ENCODE results near the gene GPR179. TPM values are rescaled to one million over a fixed set of nuclear protein-coding genes. Genes with fewer than 3 reads are reported as not detected.

Gene GPR179
- total RNA-seq, 1 donor from 2014 or later, result 0.41 TPM

DNA sequence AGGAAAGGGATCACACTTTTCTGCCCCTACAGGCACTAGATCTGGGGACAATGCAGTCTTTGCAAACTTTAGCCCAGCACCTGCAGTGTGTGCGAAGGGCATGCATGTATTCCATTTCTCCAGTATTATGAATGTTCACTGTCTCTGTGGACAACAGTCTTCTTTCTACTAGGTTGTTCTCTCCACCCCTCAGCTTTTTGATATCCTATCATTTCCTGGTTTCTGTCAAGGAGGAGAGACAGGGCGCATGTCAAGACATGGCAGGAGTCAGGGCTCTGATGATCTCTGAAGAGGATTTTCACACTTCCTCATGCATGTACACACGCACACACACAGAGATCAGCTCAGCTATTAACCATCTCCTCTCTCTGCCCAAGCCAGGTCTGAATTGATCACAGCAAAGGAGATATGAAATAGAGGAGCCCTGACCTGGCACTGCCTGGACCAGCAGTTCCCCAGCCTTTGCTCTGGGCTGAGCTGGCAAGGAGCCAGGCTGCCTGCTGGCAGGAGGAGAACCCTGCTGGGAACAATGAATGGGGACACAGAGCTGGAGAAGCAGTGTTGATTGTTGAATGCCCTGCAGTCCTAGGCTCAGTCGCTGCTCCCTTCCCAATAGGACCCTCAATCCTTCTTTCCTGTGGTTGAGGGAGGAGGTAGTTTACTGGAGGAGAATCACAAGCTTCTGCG, 2.6 kb downstream of the GPR179 start:
- H3K4me3 Mint-ChIP-seq (ENCODE audit: low read depth), result no peak overlapping the region
- no peak overlapping the region for H3K27ac Mint-ChIP-seq
- H3K36me3 Mint-ChIP-seq (ENCODE audit: insufficient read depth), result no peaks in the 10 kb centered on the region

DNA sequence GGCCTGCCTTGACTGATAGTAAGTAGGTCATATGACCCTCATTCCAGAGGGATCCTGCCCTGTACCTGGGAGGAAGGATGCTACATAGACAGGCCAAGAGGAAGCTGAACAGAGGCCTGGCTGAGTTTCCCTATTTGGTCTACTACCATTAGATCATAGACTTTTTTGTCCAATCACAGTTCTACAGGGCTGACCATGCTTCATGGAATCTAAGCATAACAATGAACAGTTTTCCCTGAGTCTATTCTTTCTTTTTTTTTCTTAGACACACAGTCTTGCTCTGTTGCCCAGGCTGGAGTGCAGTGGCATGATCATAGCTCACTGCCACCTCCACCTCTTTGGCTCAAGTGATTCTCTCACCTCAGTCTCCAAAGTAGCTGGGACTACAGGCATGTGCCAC, 3.9 kb downstream of the GPR179 start:
- Mint-ChIP-seq H3K36me3 (ENCODE audit: insufficient read depth) (no peaks in the 10 kb centered on the region), H3K9me3 (ENCODE audit: low read depth) (no peaks in the 10 kb centered on the region), H3K27me3 (peaks cover 21% of the 10 kb centered on the region), H3K4me3 (ENCODE audit: low read depth) (no peak overlapping the region), H3K4me1 (ENCODE audit: low read depth) (no peaks in the 10 kb centered on the region), H3K27ac (no peak overlapping the region)
- TF ChIP-seq, protein P1, sequence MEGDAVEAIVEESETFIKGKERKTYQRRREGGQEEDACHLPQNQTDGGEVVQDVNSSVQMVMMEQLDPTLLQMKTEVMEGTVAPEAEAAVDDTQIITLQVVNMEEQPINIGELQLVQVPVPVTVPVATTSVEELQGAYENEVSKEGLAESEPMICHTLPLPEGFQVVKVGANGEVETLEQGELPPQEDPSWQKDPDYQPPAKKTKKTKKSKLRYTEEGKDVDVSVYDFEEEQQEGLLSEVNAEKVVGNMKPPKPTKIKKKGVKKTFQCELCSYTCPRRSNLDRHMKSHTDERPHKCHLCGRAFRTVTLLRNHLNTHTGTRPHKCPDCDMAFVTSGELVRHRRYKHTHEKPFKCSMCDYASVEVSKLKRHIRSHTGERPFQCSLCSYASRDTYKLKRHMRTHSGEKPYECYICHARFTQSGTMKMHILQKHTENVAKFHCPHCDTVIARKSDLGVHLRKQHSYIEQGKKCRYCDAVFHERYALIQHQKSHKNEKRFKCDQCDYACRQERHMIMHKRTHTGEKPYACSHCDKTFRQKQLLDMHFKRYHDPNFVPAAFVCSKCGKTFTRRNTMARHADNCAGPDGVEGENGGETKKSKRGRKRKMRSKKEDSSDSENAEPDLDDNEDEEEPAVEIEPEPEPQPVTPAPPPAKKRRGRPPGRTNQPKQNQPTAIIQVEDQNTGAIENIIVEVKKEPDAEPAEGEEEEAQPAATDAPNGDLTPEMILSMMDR (IDR thresholded peaks at IDR 0.05; ENCODE audit: unreplicated experiment), result no peak
- no peak for DNase-seq (ENCODE audit: low spot score, unreplicated experiment)

More for the DNA sequence above, 2.6 kb downstream of the GPR179 start:
- TF ChIP-seq, protein P1 (IDR thresholded peaks at IDR 0.05; ENCODE audit: unreplicated experiment), result no peak
- H3K27me3 Mint-ChIP-seq, result peaks cover 18% of the 10 kb centered on the region
- no peaks in the 10 kb centered on the region for H3K9me3 Mint-ChIP-seq (ENCODE audit: low read depth)
- DNase-seq (ENCODE audit: low spot score, unreplicated experiment), result no peak
- H3K4me1 Mint-ChIP-seq (ENCODE audit: low read depth), result no peaks in the 10 kb centered on the region

DNA sequence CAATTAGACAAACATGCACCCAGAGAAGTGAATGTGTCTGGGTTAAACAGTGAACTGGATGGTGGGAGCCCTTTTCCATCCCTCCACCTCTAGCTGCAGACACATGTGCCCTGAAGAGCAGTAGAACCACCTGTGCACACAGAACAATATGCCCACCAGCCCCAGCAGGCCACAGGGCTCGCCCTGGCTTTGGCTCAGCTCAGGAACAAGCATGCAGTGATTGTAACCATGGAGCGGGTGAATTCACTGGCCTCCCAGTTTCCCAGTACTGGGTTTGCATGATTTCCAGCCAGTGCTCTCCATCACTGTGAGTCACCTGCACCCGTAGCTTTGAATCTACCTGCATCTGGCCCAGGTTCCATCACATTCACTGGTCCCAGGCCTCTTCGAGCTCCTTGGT, 5.2 kb downstream of the GPR179 start:
- Mint-ChIP-seq H3K27ac (no peak overlapping the region), H3K9me3 (ENCODE audit: low read depth) (no peaks in the 10 kb centered on the region), H3K4me1 (ENCODE audit: low read depth) (no peaks in the 10 kb centered on the region), H3K27me3 (peaks cover 30% of the 10 kb centered on the region), H3K36me3 (ENCODE audit: insufficient read depth) (no peaks in the 10 kb centered on the region), H3K4me3 (ENCODE audit: low read depth) (no peak overlapping the region)
- TF ChIP-seq, protein P1 (IDR thresholded peaks at IDR 0.05; ENCODE audit: unreplicated experiment), result no peak
- DNase-seq (ENCODE audit: low spot score, unreplicated experiment), result no peak

DNA sequence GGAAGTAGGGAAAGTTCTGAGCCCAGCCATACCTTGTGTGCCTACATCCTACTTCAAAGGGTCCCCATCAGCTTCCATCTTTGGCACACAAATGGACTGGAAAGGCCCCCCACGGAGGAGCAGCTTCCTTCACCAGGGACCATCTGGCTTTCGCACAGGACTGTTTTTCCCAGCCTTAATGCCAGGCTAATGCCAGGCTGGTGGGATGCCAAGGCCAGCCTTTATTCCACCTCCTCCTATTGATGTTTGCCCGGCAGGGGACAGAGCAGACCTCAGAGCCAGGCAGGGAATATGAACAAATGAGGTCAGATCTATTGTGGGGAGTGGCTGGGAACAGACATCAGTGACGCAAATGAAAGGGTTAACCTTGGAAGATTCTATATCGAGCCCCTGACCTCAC, 5.7 kb downstream of the GPR179 start:
- Mint-ChIP-seq H3K9me3 (ENCODE audit: low read depth) (no peaks in the 10 kb centered on the region), H3K27me3 (peaks cover 32% of the 10 kb centered on the region), H3K4me3 (ENCODE audit: low read depth) (no peak overlapping the region), H3K27ac (no peak overlapping the region), H3K4me1 (ENCODE audit: low read depth) (no peaks in the 10 kb centered on the region), H3K36me3 (ENCODE audit: insufficient read depth) (no peaks in the 10 kb centered on the region)
- TF ChIP-seq, protein P1 (IDR thresholded peaks at IDR 0.05; ENCODE audit: unreplicated experiment), result no peak
- DNase-seq (ENCODE audit: low spot score, unreplicated experiment), result no peak

DNA sequence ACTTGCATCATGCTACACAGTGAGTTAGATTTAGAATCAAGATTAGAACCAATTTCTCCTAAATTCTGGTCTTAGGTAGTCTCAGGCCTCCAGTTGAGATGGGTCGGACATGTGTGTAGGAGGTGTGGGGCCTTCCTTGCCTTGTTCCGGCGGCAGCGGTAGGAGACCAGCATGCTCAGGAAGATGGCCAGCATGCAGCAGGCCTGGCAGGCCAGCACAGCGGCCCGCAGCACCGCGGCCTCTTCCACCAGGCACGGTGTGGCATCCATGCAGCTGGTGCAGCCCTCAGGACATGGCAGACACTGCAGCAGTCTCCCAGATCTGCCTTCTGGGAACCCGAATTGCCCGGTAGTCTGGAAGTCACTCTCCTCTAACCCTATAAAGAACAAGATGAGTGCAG, 6.9 kb downstream of the GPR179 start:
- Mint-ChIP-seq H3K4me1 (ENCODE audit: low read depth) (no peaks in the 10 kb centered on the region), H3K9me3 (ENCODE audit: low read depth) (no peaks in the 10 kb centered on the region), H3K36me3 (ENCODE audit: insufficient read depth) (no peaks in the 10 kb centered on the region), H3K27ac (no peak overlapping the region), H3K27me3 (peaks cover 34% of the 10 kb centered on the region), H3K4me3 (ENCODE audit: low read depth) (no peak overlapping the region)
- TF ChIP-seq, protein P1 (IDR thresholded peaks at IDR 0.05; ENCODE audit: unreplicated experiment), result no peak
- no peak for DNase-seq (ENCODE audit: low spot score, unreplicated experiment)

Measured in progenitor cell of endocrine pancreas (in vitro differentiated cells).